GM12878 (cell line): ENCODE results near the gene THYN1. TPM values are rescaled to one million over a fixed set of nuclear protein-coding genes. Genes with fewer than 3 reads are reported as not detected.
A peak's percentile ranks its signal among the peaks of the same experiment; 100 is the strongest.

Source experiments
- ATAC-seq: fragments of 200-7000 bp; cut with Tn5 transposase; 3 replicates; pipeline ENCODE4 v1.9.1; 2020; ENCODE audit warnings: mild to moderate bottlenecking, moderate library complexity
- BruUV-seq: library from RNA; stranded (reverse); fragments of 400-500 nt; replicated peaks from 2 replicates; lab custom pipeline; 2021; lab: Mats Ljungman, UMichigan
- CTCF ChIA-PET: fragments of 300-600 bp; sonication (Branson Sonifier 250); formaldehyde crosslinking; extraction: SDS; loops from one replicate; lab custom pipeline; 2021; ENCODE audit warnings: inconsistent platforms; lab: Yijun Ruan, JAX
- POLR2A ChIA-PET: fragments of 350-600 bp; formaldehyde crosslinking; extraction: SDS; loops from one replicate; lab custom pipeline; 2021; ENCODE audit warnings: inconsistent platforms; lab: Charles Lee
- RAD21 ChIA-PET: fragments of 300-600 bp; sonication (Branson Sonifier 250); formaldehyde crosslinking; loops from one replicate; lab custom pipeline; 2023; ENCODE audit warnings: antibody characterized with exemption; ENCODE audit not compliant: unreplicated experiment; lab: Charles Lee
- SMC1A ChIA-PET: fragments of 300-600 bp; sonication (Branson Sonifier 250); formaldehyde crosslinking; loops from one replicate; lab custom pipeline; 2023; ENCODE audit not compliant: unreplicated experiment, uncharacterized antibody; lab: Charles Lee
- DNase-seq: peaks from one replicate; pipeline ENCODE4 v3.0.0-alpha.2; 2011; ENCODE audit warnings: low read depth, low spot score
- FAIRE-seq: peaks from 3 replicates; lab custom pipeline; 2011; peaks lifted over from hg19 to GRCh38; lab: Jason Lieb, UNC
- H2AFZ ChIP-seq: 2 replicates; pipeline ENCODE4 v1.6.0; 2011; ENCODE audit warnings: low read depth, low read length, control low read depth; ENCODE audit not compliant: control insufficient read depth
- H3K27ac ChIP-seq: 2 replicates; pipeline ENCODE4 v1.5.1; 2011; ENCODE audit warnings: control low read depth; ENCODE audit not compliant: control insufficient read depth, insufficient read depth
- H3K27me3 ChIP-seq, 2 experiments: replicated peaks in 1 of 2; 2 replicates each; pipeline versions ENCODE4 v1.6.0 to v1.6.1; 2011; ENCODE audit warnings: low read length in 1 of 2; ENCODE audit not compliant: control insufficient read depth in 2 of 2, insufficient read depth in 2 of 2
- H3K36me3 ChIP-seq, 2 experiments: 2 replicates each; pipeline ENCODE4 v1.5.1; 2011; ENCODE audit warnings: low read length in 1 of 2; ENCODE audit not compliant: control insufficient read depth in 2 of 2, insufficient read depth in 2 of 2
- H3K4me1 ChIP-seq: 2 replicates; pipeline ENCODE4 v1.6.1; 2011; ENCODE audit warnings: mild to moderate bottlenecking, low read length, moderate library complexity, mixed read lengths; ENCODE audit not compliant: control insufficient read depth, insufficient read depth
- H3K4me2 ChIP-seq: 2 replicates; pipeline ENCODE4 v1.6.0; 2011; ENCODE audit warnings: control low read depth; ENCODE audit not compliant: control insufficient read depth, insufficient read depth
- H3K4me3 ChIP-seq: fragments of 200-600 bp; sonication (generic); 2 replicates; pipeline ENCODE4 v1.5.1; 2016
- H3K79me2 ChIP-seq: 2 replicates; pipeline ENCODE4 v1.6.0; 2011; ENCODE audit warnings: low read length; ENCODE audit not compliant: control insufficient read depth, insufficient read depth
- H3K9ac ChIP-seq: 2 replicates; pipeline ENCODE4 v1.8.0; 2011; ENCODE audit warnings: low read length, control low read depth, mixed read lengths; ENCODE audit not compliant: control insufficient read depth, insufficient read depth
- H3K9me3 ChIP-seq: replicated peaks from 3 replicates; pipeline ENCODE4 v1.5.1; 2011; ENCODE audit warnings: mild to moderate bottlenecking, low read length; ENCODE audit not compliant: control insufficient read depth, insufficient read depth
- H4K20me1 ChIP-seq: 2 replicates; pipeline ENCODE4 v1.6.0; 2011; ENCODE audit not compliant: control insufficient read depth, insufficient read depth
- ATF3 ChIP-seq: IDR thresholded peaks from 2 replicates; pipeline ENCODE4 v1.6.1; 2011; ENCODE audit warnings: low read depth, mild to moderate bottlenecking, low read length, moderate library complexity, borderline replicate concordance; ENCODE audit errors: extremely low read depth
- BCL11A ChIP-seq: IDR thresholded peaks from 2 replicates; pipeline ENCODE4 v1.6.1; 2011; ENCODE audit warnings: low read depth, low read length
- CBFB ChIP-seq: IDR thresholded peaks from 2 replicates; pipeline ENCODE4 v1.6.1; 2016; ENCODE audit warnings: antibody characterized with exemption, low read depth
- HCFC1 ChIP-seq: fragments of 150-350 bp; IDR thresholded peaks from 2 replicates; pipeline ENCODE4 v1.6.1; 2014; ENCODE audit warnings: low read length
- IRF3 ChIP-seq: fragments of 450-650 bp; IDR thresholded peaks from 2 replicates; pipeline ENCODE4 v1.6.1; 2014; ENCODE audit warnings: mild to moderate bottlenecking
- JUNB ChIP-seq: IDR thresholded peaks from 2 replicates; pipeline ENCODE4 v1.6.1; 2016; ENCODE audit warnings: antibody characterized with exemption, mild to moderate bottlenecking
- MTA3 ChIP-seq: IDR thresholded peaks from 2 replicates; pipeline ENCODE4 v1.6.1; 2012; ENCODE audit warnings: low read length, inconsistent platforms, borderline replicate concordance
- POLR2AphosphoS5 ChIP-seq: IDR thresholded peaks from 2 replicates; pipeline ENCODE4 v1.6.1; 2011; ENCODE audit warnings: mild to moderate bottlenecking, low read length, inconsistent platforms
- RUNX3 ChIP-seq: IDR thresholded peaks from 2 replicates; pipeline ENCODE4 v1.6.1; 2012; ENCODE audit warnings: low read length, inconsistent platforms
- SIX5 ChIP-seq: IDR thresholded peaks from 2 replicates; pipeline ENCODE4 v1.6.1; 2011; ENCODE audit warnings: mild to moderate bottlenecking, low read depth, low read length, moderate library complexity; ENCODE audit not compliant: severe bottlenecking
- SMARCA5 ChIP-seq: fragments of 450-650 bp; IDR thresholded peaks from 2 replicates; pipeline ENCODE4 v1.6.1; 2017; ENCODE audit warnings: mild to moderate bottlenecking
- SP1 ChIP-seq: IDR thresholded peaks from one replicate; pipeline ENCODE4 v1.6.1; 2011; ENCODE audit warnings: low read depth, low read length
- SUPT20H ChIP-seq: IDR thresholded peaks from 2 replicates; pipeline ENCODE4 v1.6.1; 2011; ENCODE audit warnings: low read depth, mild to moderate bottlenecking, low read length, moderate library complexity, borderline replicate concordance; ENCODE audit not compliant: control insufficient read depth
- ZBED1 ChIP-seq: IDR thresholded peaks from 2 replicates; pipeline ENCODE4 v1.6.1; 2016; ENCODE audit warnings: borderline replicate concordance
- ZNF207 ChIP-seq: fragments of 450-650 bp; IDR thresholded peaks from 2 replicates; pipeline ENCODE4 v1.6.1; 2014; ENCODE audit warnings: antibody characterized with exemption, mild to moderate bottlenecking, borderline replicate concordance
- ZNF622 ChIP-seq: fragments of 450-650 bp; IDR thresholded peaks from 2 replicates; pipeline ENCODE4 v1.6.1; 2017; ENCODE audit warnings: mild to moderate bottlenecking, inconsistent platforms
- WGBS: methylation state at CpG from one replicate; pipeline ENCODE4 v1.1.6; 2016; ENCODE audit warnings: low lambda C conversion rate; ENCODE audit not compliant: insufficient replicate concordance, insufficient coverage; ENCODE audit errors: missing lambda C conversion rate; 5-methylcytosine and 5-hydroxymethylcytosine counted together
- in situ Hi-C: fragments of 300-500 bp; cut with MboI; formaldehyde crosslinking; loops from 9 replicates; pipeline ENCODE4 v1.14.3; 2018; ENCODE audit warnings: mixed read lengths
- intact Hi-C: fragments of 100-400 bp; cut with micrococcal nuclease; formaldehyde crosslinking; loops from one replicate; pipeline ENCODE4 v1.14.2; 2022; ENCODE audit not compliant: unreplicated experiment
- polyA plus RNA-seq, 11 experiments: library from polyadenylated mRNA; depleted of rRNA in 4 of 11; unstranded in 6 of 11; stranded (reverse) in 5 of 11; fragments of >200 nt; fragmentation: Nextera tagmentation in 4 of 11; fragmentation: Illumina TruSeq in 1 of 11; extraction: Ambion mirVana in 4 of 11; extraction: Trizol in 1 of 11; gene quantifications; 1 replicate in 1 of 11; 2 replicates in 10 of 11; pipeline versions ENCODE4 v1.2.1 to v1.2.3, GENCODE V29; 2011 to 2016; ENCODE audit warnings: inconsistent platforms in 2 of 11, missing spikeins in 2 of 11, low read depth in 1 of 11
- total RNA-seq, 4 experiments: library from RNA; depleted of rRNA in 3 of 4; stranded (reverse); fragments of >200 nt in 3 of 4; fragmentation: Illumina TruSeq in 1 of 4; extraction: Trizol in 1 of 4; gene quantifications; 2 replicates each; pipeline versions ENCODE4 v1.2.1 to v1.2.3, GENCODE V29; 2013 to 2021
- TF ChIP-seq, protein P1 (sequence below): fragments of 450-650 bp; IDR thresholded peaks from 2 replicates; pipeline ENCODE4 v1.6.1; 2017; ENCODE audit warnings: borderline replicate concordance
- TF ChIP-seq, protein P2 (sequence below): fragments of 150-350 bp; IDR thresholded peaks from 2 replicates; pipeline ENCODE4 v1.6.1; 2016; ENCODE audit warnings: low read depth, low read length

The THYN1 gene
- total and polyA plus RNA-seq, 10 of the 15 experiments (the other 5 are each of a cell fraction or from before 2014, with no cell fraction given) = 45.7 to 221 (median 96.3) TPM

- ChIA-PET CTCF (no interaction called here), RAD21 (no interaction called here), POLR2A (no interaction called here), SMC1A (no interaction called here)
- Histone ChIP-seq H2AFZ (no peak overlapping the region), H3K27me3 (no peaks in the 10 kb centered on the region), H3K9ac (no peak overlapping the region), H3K9me3 (no peaks in the 10 kb centered on the region), H3K79me2 (peaks cover 12% of the 10 kb centered on the region), H3K4me2 (peak overlapping the region; percentile 35; the same call in 1 of the 2 replicates), H3K4me3 (no peak overlapping the region), H4K20me1 (no peaks in the 10 kb centered on the region), H3K27ac (no peak overlapping the region), H3K4me1 (0 out of 2 replicates have a peak, but pooled peaks cover 5% of the 10 kb centered on the region), H3K36me3 (peaks cover 1 to 10% of the 10 kb centered on the region in 2 experiments; a peak in 3 of 4 replicates)
- intact Hi-C loops (no loop called here), in situ Hi-C loops (no loop called here)
- WGBS = 89% methylated on average over 7 of the region's 7 CpGs
- ATAC-seq (peak; percentile 62), DNase-seq (no peak), FAIRE-seq (no peak)
- no TSS peak for BruUV-seq
- no peak for TF ChIP-seq ZNF207
- no peak for TF ChIP-seq SIX5
- TF ChIP-seq BCL11A = no peak
- no peak for TF ChIP-seq POLR2AphosphoS5
- no peak for TF ChIP-seq CBFB
- TF ChIP-seq, protein P1, sequence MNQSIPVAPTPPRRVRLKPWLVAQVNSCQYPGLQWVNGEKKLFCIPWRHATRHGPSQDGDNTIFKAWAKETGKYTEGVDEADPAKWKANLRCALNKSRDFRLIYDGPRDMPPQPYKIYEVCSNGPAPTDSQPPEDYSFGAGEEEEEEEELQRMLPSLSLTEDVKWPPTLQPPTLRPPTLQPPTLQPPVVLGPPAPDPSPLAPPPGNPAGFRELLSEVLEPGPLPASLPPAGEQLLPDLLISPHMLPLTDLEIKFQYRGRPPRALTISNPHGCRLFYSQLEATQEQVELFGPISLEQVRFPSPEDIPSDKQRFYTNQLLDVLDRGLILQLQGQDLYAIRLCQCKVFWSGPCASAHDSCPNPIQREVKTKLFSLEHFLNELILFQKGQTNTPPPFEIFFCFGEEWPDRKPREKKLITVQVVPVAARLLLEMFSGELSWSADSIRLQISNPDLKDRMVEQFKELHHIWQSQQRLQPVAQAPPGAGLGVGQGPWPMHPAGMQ = no peak
- TF ChIP-seq ZNF622 = no peak
- TF ChIP-seq HCFC1 = no peak
- no peak for TF ChIP-seq ZBED1
- TF ChIP-seq JUNB = no peak
- no peak for TF ChIP-seq SP1
- no peak for TF ChIP-seq MTA3
- TF ChIP-seq RUNX3 = no peak
- TF ChIP-seq IRF3 = no peak
- TF ChIP-seq, protein P2, sequence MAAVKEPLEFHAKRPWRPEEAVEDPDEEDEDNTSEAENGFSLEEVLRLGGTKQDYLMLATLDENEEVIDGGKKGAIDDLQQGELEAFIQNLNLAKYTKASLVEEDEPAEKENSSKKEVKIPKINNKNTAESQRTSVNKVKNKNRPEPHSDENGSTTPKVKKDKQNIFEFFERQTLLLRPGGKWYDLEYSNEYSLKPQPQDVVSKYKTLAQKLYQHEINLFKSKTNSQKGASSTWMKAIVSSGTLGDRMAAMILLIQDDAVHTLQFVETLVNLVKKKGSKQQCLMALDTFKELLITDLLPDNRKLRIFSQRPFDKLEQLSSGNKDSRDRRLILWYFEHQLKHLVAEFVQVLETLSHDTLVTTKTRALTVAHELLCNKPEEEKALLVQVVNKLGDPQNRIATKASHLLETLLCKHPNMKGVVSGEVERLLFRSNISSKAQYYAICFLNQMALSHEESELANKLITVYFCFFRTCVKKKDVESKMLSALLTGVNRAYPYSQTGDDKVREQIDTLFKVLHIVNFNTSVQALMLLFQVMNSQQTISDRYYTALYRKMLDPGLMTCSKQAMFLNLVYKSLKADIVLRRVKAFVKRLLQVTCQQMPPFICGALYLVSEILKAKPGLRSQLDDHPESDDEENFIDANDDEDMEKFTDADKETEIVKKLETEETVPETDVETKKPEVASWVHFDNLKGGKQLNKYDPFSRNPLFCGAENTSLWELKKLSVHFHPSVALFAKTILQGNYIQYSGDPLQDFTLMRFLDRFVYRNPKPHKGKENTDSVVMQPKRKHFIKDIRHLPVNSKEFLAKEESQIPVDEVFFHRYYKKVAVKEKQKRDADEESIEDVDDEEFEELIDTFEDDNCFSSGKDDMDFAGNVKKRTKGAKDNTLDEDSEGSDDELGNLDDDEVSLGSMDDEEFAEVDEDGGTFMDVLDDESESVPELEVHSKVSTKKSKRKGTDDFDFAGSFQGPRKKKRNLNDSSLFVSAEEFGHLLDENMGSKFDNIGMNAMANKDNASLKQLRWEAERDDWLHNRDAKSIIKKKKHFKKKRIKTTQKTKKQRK = no peak
- TF ChIP-seq SMARCA5 = no peak
- TF ChIP-seq ATF3 = no peak
- no peak for TF ChIP-seq SUPT20H
Observed at GRCh38 chr11:134215836-134216235, 37.3 kb downstream of the THYN1 start.
